Mucosa of rectum (tissue), 2 donors: ENCODE results near the gene FBXL17.

Experiments used
- H3K27ac ChIP-seq, 2 donors: one replicate each; pipeline ENCODE4 v1.7.0; 2013; ENCODE audit warnings: inconsistent platforms in 2 of 2, low read depth in 2 of 2, low read length in 2 of 2
- H3K27me3 ChIP-seq, 2 donors: one replicate each; pipeline ENCODE4 v1.7.0; 2013; ENCODE audit warnings: low read length in 2 of 2; ENCODE audit not compliant: control insufficient read depth in 2 of 2, insufficient read depth in 2 of 2
- H3K36me3 ChIP-seq, 2 donors: one replicate each; pipeline ENCODE4 v1.7.0; 2013; ENCODE audit warnings: low read length in 2 of 2; ENCODE audit not compliant: control insufficient read depth in 2 of 2, insufficient read depth in 2 of 2
- H3K4me1 ChIP-seq, 2 donors: one replicate each; pipeline ENCODE4 v1.7.0; 2013; ENCODE audit warnings: low read length in 2 of 2, mild to moderate bottlenecking in 1 of 2; ENCODE audit not compliant: control insufficient read depth in 2 of 2, insufficient read depth in 2 of 2
- H3K4me3 ChIP-seq, 2 donors: one replicate each; pipeline ENCODE4 v1.7.0; 2013; ENCODE audit warnings: low read length in 2 of 2
- H3K9ac ChIP-seq, 2 donors: one replicate each; pipeline ENCODE4 v1.7.0; 2013; ENCODE audit warnings: low read length in 2 of 2, low read depth in 1 of 2, mild to moderate bottlenecking in 1 of 2
- H3K9me3 ChIP-seq, 2 donors: one replicate each; pipeline ENCODE4 v1.7.0; 2013; ENCODE audit warnings: low read length in 2 of 2; ENCODE audit not compliant: control insufficient read depth in 2 of 2
- donor health status: healthy.
- donor health status: Normal muscosa, but diverticular disease.

FBXL17 gene

GRCh38 chr5:108375768-108376167, 6.1 kb downstream of the FBXL17 start:
- H3K4me1 ChIP-seq: peaks cover 0 to 6% of the 10 kb centered on the region in 2 donors
- H3K9me3 ChIP-seq: peaks cover 0 to 8% of the 10 kb centered on the region in 2 donors
- H3K27me3 ChIP-seq: no peaks in the 10 kb centered on the region
- no peak overlapping the region for H3K27ac ChIP-seq
- no peak overlapping the region for H3K4me3 ChIP-seq
- H3K9ac ChIP-seq: no peak overlapping the region
- no peaks in the 10 kb centered on the region for H3K36me3 ChIP-seq

- H3K27me3 ChIP-seq: no peaks in the 10 kb centered on the region
- no peaks in the 10 kb centered on the region for H3K36me3 ChIP-seq
- no peak overlapping the region for H3K4me3 ChIP-seq
- no peak overlapping the region for H3K9ac ChIP-seq
- peaks cover 0 to 8% of the 10 kb centered on the region in 2 donors for H3K9me3 ChIP-seq
- H3K4me1 ChIP-seq: no peaks in the 10 kb centered on the region
- H3K27ac ChIP-seq: no peak overlapping the region
Observed at GRCh38 chr5:108373426-108373825, 8.5 kb downstream of the FBXL17 start.

GRCh38 chr5:108372369-108372768, 9.5 kb downstream of the FBXL17 start:
- H3K9me3 ChIP-seq: peaks cover 0 to 8% of the 10 kb centered on the region in 2 donors
- H3K4me1 ChIP-seq: no peaks in the 10 kb centered on the region
- H3K27ac ChIP-seq: no peak overlapping the region
- no peak overlapping the region for H3K4me3 ChIP-seq
- H3K36me3 ChIP-seq: no peaks in the 10 kb centered on the region
- no peaks in the 10 kb centered on the region for H3K27me3 ChIP-seq
- no peak overlapping the region for H3K9ac ChIP-seq

- Histone ChIP-seq H3K27me3 (no peaks in the 10 kb centered on the region), H3K4me1 (no peaks in the 10 kb centered on the region), H3K9ac (no peak overlapping the region), H3K36me3 (no peaks in the 10 kb centered on the region), H3K9me3 (peaks cover 0 to 8% of the 10 kb centered on the region in 2 donors), H3K27ac (no peak overlapping the region), H3K4me3 (no peak overlapping the region)
Observed at GRCh38 chr5:108371263-108371662, 10.6 kb downstream of the FBXL17 start.

DNA sequence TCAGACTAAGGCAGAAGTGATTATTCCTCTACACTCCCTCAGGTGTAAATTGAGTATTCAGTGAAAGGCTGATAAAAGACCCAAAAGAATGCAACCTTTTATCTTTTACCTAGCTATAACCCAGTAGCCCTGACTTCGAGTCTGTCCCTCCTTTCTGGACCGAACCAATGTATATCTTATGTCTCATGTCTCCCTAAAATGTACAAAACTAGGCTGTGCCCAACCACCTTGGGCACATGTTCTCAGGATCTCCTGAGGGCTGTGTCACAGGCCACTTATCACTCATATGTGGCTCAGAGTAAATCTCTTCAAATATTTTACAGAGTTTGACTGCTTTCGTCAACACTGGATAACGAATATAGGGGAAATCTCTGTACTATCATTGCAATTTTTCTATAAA, 12.7 kb downstream of the FBXL17 start:
- H3K9ac ChIP-seq: no peak overlapping the region
- peaks cover 0 to 8% of the 10 kb centered on the region in 2 donors for H3K9me3 ChIP-seq
- no peaks in the 10 kb centered on the region for H3K4me1 ChIP-seq
- no peak overlapping the region for H3K4me3 ChIP-seq
- peaks cover under 1 to 3% of the 10 kb centered on the region in 2 donors for H3K36me3 ChIP-seq
- no peaks in the 10 kb centered on the region for H3K27me3 ChIP-seq
- no peak overlapping the region for H3K27ac ChIP-seq

GRCh38 chr5:108367679-108368334, 14.1 kb downstream of the FBXL17 start:
- no peak overlapping the region for H3K4me3 ChIP-seq
- peaks cover 4 to 5% of the 10 kb centered on the region in 2 donors for H3K36me3 ChIP-seq
- no peaks in the 10 kb centered on the region for H3K4me1 ChIP-seq
- H3K9me3 ChIP-seq: no peaks in the 10 kb centered on the region
- no peaks in the 10 kb centered on the region for H3K27me3 ChIP-seq
- H3K27ac ChIP-seq: no peak overlapping the region
- no peak overlapping the region for H3K9ac ChIP-seq

- Histone ChIP-seq H3K9me3 (no peaks in the 10 kb centered on the region), H3K27ac (no peak overlapping the region), H3K36me3 (peaks cover 4 to 5% of the 10 kb centered on the region in 2 donors), H3K4me1 (peaks cover 0 to 5% of the 10 kb centered on the region in 2 donors), H3K9ac (no peak overlapping the region), H3K4me3 (no peak overlapping the region), H3K27me3 (no peaks in the 10 kb centered on the region)
Observed at GRCh38 chr5:108366500-108366899, 15.4 kb downstream of the FBXL17 start.

GRCh38 chr5:108361771-108362170, 20.1 kb downstream of the FBXL17 start:
- H3K27me3 ChIP-seq: no peaks in the 10 kb centered on the region
- H3K4me3 ChIP-seq: no peak overlapping the region
- no peak overlapping the region for H3K27ac ChIP-seq
- H3K9me3 ChIP-seq: no peaks in the 10 kb centered on the region
- no peak overlapping the region for H3K9ac ChIP-seq
- H3K36me3 ChIP-seq: peaks cover 4 to 5% of the 10 kb centered on the region in 2 donors
- peaks cover 0 to 7% of the 10 kb centered on the region in 2 donors for H3K4me1 ChIP-seq

DNA sequence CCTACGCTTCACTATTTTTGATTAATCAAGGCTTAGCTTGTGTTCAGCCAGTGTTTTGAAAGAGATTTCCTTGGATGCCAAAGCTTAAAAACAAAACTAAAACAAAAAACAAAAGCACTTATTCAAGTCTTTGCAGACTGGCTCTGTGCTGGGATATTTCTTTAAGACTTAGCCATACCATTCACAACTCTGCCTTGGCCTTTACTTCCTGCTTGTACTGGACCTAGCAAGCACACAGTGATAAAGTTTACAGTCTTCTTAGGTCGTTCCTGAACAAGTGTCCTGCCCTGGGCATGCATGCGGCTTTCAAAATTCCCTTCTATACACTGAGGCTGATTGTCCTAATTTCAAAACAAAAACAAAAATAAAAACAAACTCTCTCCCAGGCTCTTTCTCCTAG, 20.7 kb downstream of the FBXL17 start:
- no peak overlapping the region for H3K27ac ChIP-seq
- no peak overlapping the region for H3K4me3 ChIP-seq
- H3K9me3 ChIP-seq: no peaks in the 10 kb centered on the region
- peaks cover 0 to 7% of the 10 kb centered on the region in 2 donors for H3K4me1 ChIP-seq
- no peak overlapping the region for H3K9ac ChIP-seq
- peaks cover 4 to 5% of the 10 kb centered on the region in 2 donors for H3K36me3 ChIP-seq
- H3K27me3 ChIP-seq: no peaks in the 10 kb centered on the region

DNA sequence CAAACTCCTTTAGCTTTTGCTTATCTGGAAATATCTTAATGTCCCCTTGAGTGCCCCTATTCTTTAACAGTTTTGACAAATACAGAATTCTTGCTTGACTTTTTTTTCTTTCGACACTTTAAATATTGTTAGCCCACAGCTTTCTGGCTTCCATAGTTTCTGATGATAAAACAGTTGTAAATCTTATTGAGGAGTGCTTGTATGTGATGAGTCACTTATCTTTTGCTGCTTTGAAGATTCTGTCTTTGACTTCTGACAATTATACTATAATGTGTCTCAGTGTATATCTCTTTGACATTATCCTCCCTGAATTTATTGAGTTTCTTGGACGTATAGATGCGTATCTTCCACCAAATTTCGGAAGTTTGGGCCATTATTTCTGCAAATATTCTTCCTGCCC, 21.6 kb downstream of the FBXL17 start:
- H3K4me1 ChIP-seq: peaks cover 0 to 7% of the 10 kb centered on the region in 2 donors
- peaks cover 4 to 5% of the 10 kb centered on the region in 2 donors for H3K36me3 ChIP-seq
- H3K27me3 ChIP-seq: no peaks in the 10 kb centered on the region

More for the DNA sequence above, 21.6 kb downstream of the FBXL17 start:
- Histone ChIP-seq H3K9me3 (no peaks in the 10 kb centered on the region), H3K4me3 (no peak overlapping the region), H3K9ac (no peak overlapping the region), H3K27ac (no peak overlapping the region)
